GM19328 (cell line): Measurements from ENCODE around the gene ISY1.
"Not testable (repeated sequence)": the region's sequence is repeated elsewhere in the genome, so short reads cannot be mapped to it uniquely, and the experiment has no call there.

ENCODE experiments used
- ATAC-seq: cut with Tn5 transposase; IDR thresholded peaks from one replicate; pipeline ENCODE4 v1.9.1; 2021; ENCODE audit warnings: mild to moderate bottlenecking, moderate library complexity; ENCODE audit not compliant: unreplicated experiment

Gene ISY1

DNA sequence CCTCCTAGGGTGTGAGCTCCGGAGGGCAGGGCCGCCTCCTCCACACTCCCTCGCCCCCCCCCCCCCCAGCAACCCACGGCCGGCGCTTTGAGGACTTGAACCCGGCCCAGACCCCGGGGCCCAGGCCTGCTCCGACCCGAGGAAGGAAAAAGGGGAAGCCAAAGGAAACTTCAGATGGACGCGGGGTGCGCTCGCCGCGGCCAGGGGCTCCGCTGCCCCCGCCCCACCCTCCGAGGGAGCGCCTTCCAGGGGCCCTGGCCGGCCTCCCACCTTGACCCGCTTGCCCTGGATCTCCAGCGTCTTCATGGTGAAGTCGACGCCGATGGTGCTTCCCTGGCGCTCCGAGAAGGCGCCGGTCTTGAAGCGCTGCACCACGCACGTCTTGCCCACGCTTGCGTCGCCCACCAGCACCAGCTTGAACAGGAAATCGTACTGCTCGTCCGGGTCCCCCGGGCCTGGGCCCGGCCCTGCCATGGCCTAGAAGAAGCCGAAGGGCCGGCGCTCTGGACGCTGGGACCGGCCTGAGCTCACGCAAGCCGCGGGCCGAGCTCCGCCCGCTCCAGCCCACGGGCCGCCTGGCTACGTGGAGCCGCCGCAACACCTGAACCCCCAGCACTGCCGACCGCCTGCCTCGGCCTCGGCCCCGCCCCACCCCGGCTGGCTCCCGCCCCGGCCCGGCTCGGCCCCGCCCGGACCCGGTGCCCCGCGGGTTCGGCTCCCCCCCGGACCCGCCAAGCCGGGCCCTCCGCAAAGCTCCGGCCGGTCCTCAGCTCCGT is 39.7 kb downstream of the ISY1 start:
- peak; percentile 32 for ATAC-seq

DNA sequence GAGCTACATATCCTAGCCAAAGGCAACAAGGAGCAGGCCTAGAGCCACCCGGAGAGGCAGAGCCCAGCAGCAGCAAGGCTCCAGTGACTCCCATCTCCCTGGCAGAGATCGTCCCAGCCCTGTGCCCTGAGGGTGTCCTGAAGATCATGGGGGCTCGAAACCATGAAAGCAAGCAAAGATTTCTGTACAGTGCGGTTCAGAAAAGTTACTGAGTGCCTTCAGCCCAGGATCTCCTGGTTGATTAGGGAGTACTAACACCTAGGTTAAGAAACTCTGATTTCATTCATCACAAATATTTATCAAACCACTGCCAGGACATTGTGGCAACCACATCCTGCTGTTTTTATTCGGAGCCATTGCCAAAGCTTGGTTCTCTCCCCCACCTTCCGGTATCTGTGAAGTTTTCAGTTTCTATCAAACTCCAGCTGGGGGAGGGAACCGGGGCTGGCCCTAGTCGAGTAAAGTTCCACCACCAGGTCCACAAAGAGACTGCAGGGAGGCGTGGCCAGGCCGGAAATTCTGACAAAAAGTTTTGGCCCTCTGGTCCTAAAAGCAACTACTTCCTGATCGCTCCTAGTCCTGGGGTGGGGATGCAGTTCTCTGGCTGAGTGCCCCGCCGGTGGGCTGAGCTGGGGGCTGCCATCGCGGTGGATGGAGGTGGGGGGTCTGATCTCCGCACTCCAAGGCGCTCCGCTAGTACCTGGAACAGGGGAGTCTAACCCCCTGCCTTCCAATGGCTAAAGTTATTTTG is 40.4 kb downstream of the ISY1 start:
- ATAC-seq: peak; percentile 41

DNA sequence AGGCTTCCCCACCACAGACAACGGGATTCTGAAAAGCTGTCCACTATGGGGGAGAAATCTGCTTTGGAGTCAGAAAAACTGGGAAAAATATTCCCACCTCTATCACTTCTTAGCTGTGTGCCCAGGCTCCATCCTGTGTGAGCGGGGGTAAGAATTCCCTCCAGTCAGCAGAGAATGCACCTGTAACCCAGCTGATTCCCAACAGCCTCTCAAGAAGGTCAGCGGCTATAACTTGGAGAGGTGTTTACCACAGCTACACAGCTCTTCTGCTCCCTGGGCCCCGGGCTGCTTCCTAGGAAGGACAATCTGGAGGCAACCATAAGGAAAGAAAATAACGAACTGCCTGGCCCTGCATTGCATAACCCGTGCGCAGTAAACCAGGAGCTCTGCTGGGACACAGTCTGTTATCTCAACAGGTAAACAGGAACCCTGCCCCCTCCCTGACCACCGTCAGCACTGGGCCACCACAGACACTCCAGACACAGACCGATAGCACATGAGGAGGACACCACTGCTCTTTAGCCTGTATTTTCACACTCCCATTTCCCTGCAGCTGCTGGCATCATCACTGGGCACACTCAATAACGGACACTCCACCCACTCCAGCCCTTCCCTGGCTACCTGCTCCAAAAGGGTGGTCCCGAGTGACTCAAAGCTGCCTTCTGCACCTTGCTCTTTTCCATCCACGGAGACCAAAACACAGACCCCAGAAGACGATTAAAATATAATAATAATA is 41.3 kb downstream of the ISY1 start:
- no peak for ATAC-seq

DNA sequence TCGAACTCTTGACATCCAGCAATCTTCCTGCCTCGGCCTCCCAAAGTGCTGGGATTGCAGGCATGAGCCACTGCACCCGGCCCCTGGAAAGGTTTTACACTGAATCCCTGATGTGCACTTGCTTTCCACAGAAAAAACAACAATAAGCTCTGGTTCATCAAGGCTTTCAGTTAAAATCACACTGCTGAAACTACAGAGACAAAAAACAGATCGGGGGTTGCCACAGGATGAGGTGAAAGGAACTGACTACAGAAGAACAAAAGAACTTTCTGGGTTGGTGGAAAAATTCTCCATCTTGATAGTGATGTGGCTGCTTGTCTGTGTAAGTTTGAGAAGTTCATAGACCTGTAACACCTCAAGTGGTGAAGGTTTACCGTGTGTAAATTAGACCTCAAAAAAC is 42.1 kb downstream of the ISY1 start:
- ATAC-seq: no peak

DNA sequence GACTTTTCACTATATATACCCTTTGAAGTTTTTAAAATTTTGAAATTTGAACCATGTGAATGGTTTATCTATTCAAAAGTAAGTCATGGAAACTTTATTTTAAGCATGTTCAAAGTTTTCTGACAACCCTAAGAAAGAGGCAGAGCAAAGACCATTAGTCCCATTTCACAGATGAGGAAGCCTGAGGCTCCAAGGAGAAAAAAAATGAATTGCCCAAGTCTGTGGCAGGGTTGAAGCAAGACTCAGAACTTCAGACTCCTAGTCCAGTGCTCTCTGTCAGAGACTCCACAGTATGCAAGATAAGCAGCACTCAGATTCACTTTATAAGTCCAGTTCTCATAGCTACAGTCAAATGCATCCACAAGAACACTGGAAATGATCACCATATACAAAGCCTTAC is 43.7 kb downstream of the ISY1 start:
- no peak for ATAC-seq

DNA sequence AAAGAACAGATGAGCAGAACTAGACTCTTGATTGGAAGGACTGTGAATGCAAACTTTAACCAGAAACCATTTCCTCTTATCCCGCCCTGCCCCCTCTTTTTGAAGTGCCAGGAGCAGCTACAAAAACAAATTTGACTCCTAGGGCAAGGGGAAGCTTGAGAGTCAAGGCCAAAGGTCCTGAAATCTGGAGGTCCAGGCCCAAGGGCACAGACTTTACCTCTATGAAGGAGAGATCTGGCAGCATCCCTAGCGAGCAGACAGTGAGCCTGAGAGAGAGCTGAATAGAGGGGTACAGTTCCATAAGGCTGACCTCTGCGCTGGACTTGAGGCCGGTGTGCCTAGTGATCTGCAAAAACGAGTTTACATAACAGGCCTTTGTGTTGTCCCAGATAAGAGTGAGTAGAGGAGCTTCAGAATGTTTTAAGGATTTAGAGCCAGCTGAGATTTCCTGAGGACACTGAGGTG is 44.3 kb downstream of the ISY1 start:
- ATAC-seq: no peak

DNA sequence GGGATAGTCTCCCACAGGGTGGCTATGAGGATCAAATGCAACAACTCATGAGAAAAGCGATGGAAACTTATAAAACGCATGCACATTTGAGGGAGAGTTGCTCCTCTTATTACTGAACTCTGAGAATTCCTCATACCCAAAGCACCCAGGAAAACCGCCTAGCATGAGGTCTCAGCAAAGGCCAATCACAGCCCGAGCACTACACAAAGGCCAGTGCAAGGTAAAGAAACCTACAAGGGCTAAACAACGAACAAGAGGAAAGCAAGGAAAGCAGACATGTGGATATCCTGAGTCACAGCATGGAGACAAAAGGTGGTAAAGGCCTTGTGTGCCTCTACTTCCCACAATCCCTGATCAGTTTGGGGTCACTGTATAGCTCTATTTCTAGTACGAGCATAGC is 46.4 kb downstream of the ISY1 start:
- ATAC-seq: no peak

DNA sequence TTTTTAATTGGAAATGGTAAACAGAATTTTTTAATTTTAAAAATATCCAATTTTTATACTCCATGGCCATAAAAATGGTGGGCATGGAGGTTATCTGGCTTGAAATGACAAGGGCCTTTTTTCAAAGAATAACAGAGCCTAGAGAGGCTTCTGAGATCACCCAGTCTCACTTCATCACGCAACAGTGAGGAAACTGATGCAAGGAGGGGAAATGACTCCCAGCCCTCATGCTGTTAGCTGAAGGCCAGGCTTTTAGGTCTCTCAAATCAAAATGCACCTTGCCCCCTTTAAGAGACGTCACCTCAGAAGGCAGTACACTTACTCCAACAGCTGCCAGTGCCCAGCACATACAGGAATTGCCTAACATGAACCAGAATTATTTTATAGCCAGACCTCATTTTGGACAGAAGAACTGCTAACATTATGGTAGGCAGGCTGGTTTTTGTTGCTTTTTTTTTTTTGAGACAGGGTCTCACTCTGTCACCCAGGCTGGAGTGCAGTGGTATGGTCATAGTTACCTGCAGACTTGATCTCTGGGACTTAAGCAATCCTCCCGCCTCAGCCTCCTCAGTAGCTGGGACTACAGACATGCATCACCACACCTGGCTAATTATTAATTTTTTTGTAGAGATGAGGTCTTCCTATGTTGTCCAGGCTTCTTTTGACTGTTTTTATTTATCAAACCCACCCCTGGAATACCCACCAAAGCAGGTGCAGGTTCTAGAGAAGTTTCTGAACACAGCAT is 48.4 kb downstream of the ISY1 start:
- ATAC-seq: no peak

DNA sequence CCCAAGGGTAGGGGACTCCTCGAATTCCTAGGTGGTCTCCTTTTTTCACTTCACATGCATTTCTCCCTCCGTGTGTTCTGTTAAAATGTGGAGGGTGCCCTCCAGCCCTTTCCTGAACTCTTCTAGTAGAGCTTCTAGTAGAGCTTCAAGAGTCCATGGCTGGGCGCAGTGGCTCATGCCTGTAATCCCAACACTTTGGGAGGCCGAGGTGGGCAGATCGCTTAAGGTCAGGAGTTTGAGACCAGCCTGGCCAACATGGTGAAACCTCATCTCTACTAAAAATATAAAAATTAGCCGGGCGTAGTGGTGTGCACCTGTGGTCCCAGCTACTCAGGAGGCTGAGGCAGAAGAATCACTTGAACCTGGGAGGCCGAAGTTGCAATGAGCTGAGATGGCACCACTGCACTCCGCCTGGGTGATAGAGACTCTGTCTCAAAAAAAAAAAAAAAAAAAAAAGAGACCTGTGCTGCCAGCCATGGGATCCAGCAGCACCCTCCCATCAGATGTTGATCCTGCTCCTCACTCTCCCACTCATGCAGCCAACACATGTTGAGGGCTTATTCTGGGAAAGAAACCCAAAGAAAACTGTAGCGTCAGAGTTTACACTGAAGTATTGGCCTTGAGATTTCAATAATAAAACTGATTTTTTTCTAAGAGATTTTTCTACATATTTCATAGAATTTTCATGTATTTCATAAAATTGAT is 49.6 kb downstream of the ISY1 start:
- not testable (repeated sequence) for ATAC-seq

DNA sequence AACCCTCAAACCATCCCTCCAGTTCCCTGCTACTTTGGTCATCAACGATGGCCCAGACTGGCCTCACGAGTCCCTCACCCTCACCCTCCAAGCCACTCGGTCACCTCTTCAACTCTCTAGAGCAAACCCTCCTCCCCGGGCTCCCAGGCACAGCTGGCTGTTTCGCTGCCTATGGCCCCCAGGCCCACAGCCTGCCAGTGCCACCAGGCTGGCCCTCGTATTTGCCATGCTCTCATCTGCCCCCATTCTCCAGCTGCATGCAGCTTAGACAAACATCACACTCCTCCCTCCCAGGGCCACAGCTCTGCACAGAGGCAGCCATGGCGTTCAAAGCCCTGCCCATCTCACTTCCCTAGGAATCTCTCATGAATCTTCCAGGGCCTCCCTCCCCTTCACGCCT is 53.1 kb downstream of the ISY1 start:
- no peak for ATAC-seq

DNA sequence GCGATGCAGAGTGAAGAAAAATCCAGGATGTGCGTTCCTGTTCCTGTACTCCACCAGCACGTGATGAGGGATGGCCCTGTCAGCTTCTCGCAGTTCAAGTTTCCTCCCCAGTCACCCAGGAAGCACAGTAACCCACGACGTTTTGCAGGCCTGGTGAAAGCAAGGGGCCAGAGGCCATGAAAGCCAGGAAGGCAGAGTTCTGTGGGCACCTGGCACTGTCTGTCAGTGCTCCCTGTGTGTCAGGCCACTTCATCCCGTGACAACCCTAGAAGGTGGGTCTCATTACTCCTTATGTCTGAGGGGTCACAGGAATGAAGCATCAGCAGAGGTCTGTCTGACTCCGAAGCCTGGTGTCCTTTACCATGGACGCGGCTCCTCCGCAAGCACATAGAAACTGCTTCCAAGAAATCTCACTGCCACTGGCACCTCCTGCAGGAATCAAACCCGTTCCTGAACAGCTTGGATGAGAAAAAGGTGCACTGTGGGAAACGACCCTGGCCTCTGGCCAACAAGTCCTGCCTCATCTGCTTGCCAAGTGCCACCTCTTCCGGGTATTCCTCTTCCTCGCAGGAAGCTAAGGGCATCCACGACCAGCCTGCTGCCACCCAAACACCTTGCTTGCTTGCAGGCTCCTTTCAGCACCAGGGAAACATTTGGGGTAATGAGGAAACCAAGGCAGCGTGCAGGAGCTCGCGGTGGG is 53.8 kb downstream of the ISY1 start:
- no peak for ATAC-seq

DNA sequence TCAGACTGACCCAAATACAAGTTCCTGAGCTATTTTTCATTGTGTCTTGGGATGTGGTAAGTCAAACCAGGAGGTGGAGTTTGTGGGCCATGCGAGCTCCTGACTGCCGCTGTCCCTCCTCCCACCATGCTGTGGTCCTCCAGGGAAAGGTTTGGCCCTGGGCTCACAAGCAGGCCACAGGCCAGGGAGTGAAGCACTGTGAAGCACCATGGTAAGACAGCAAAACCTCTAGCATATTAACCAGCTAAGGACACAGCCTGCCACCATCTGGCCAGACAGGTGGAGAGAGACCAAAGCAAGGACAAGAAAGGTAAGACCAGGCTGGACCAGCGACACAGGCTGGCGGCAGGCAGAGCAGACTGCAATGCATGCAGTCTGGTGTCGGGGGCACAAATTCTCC is 54.5 kb downstream of the ISY1 start:
- ATAC-seq: no peak

DNA sequence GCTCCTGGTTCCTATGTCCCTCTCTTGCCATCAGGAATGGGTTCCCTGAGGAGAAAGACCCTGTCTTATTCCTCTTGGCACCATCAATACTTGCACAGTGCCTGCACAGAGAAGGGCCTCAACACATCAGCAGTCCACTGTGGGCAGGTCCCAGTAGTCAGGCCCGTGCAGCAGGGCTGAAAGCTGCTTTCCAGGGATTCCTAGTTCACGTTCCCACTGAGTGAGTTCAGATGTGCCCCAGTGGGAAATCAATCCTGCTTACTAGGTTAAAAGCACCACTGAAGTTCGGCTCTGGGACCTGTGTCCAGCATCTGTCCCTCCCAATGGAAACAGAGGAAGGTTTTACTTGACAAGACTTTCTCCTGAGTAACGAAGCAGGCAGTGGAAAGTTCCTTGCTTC is 55.0 kb downstream of the ISY1 start:
- no peak for ATAC-seq

DNA sequence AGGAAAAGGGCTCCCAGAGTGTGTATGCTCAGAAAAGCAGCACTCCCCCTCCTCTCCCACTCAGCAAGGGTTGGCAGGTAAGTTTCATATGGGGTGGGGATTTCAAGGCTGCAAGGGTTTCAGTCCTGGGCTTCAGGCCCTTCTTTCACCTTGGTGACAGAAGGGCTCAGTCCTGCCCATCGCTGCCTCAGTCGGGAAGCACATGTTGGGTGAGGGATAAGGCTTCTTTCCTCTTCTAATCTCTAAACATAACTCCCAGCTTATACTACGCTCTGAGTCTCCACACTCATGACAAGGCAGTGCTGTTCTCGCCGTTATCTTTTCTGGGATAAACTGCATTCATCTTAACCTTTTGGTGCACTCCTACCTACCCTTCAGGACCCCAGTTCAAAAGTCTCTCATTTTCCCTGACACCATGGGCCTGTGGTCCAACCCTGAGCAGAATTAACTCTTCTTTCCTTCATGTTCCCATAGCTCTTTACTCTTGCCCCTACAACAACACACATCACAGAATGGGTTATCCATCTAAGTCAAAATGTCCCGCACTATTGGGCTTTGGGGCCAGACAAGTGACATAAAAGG is 56.3 kb downstream of the ISY1 start:
- no peak for ATAC-seq

DNA sequence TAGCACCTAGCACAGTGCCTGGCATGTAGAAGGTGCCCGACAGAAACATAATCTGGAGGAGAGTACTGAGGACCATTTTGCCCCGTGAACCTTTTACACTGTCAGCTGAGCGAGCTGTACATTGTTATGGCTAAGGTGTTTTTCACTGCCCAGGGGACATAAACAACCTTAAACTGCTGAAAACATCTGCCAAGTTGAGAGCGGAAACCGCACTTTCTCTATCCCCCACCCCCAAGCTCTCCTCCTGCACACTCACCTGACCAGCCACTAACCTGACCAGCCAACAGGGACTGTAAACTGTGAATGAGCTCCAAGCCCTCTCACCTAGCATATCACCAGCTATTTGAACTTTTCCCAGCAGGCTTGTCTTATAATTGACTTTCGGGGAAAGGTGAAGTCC is 56.8 kb downstream of the ISY1 start:
- no peak for ATAC-seq

DNA sequence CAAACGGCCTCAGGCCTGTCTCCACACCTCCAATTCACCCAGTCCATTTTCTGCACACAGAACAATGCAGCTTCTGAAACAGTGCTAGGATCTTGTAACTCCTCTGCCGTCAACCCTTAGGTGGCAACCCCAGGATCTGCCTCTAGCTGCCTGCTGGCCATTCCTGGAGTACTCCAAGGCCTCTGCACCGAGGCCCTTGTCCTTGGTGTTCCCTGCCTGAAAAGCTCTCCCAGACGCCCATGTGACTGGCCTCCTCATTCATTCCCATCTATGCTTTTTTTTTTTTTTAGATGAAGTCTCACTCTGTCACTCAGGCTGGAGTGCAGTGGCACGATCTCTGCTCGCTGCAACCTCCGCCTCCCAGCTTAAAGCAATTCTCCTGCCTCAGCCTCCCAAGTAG is 57.6 kb downstream of the ISY1 start:
- ATAC-seq: no peak

DNA sequence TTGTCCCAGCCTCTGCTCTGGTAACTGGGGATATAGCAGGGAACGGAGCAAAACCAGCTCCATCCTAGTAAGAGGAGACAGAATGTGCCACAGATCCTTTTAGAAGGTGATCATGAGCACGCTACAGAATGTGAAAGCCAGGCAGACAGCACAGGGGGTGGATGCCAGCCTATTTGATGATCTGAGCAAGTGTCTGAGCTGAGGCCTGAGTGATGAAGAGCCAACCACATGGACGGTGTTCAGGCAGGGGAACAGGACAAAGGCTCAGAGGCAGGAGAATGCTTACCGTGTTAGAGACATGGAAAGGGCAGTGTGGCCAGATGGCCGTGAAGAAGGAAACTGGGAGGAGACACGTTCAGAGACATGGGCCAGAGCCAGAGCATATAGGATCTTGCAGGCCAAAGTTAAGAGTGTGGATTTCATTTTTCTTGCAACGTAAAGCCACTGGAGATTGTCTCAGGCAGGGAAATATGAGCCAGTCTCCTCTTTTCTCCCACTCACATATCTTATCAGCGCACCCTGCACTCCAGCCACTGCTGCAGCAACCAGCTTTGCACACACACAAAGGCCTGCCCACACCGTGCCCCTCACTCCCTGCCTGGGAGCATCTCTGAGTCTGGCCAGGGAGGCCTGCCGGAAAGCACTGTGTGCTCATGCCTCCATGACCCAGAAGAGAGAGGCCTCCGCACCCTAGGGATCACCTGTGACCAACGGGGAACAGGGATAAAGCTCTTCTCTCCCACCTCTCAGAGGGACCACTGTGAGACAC is 59.3 kb downstream of the ISY1 start:
- ATAC-seq: no peak

DNA sequence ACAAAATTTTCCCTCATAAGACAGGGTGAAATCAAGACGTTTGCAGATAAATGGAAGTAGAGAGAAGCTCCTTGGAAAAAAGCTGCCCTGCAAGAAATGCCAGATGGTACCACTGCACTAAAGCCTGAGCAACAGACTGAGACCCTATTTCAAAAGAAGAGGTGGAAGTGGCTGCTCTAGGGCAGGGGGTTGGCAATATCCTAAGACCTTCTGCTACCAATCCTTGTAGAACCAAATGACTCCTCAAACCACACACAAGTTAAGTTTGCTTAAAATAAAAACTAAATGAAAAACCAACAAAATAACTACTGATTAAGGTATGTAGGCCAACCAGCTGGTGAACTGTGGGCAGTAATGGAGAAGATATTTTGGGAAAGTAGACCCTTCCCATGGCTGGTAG is 60.6 kb downstream of the ISY1 start:
- ATAC-seq: no peak

DNA sequence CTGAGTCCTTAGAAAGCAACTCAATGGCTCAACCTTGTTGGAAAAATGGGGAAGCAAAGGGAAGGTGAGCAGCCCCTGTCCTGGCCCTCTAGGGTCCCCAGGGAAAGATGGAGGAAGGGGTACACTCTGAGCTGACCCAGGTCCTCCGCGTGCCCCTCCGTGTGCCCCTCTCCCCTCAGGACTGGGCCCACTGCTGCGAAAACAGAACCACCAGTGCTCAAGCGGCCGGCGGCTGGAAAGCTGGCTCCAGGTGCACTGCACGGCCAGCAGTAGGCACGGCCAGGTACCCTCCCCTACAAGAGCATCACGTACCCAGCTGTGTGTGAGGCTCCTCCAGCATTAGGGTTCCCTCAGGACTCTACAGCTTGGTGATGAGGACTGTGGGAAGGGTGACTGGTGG is 65.6 kb downstream of the ISY1 start:
- no peak for ATAC-seq
